ENCODE data around the gene RGS7. TPM values are rescaled to one million over a fixed set of nuclear protein-coding genes. Genes with fewer than 3 reads are reported as not detected.

The RGS7 gene
- total RNA-seq, 2 donors from 2014 or later = not detected

- Histone ChIP-seq H3K9me3 (no peaks in the 10 kb centered on the region), H3K4me3 (no peak overlapping the region), H3K36me3 (no peaks in the 10 kb centered on the region), H3K27ac (no peak overlapping the region), H3K27me3 (no peaks in the 10 kb centered on the region), H3K4me1 (no peaks in the 10 kb centered on the region)
- no peak for DNase-seq (ENCODE audit: low spot score)
- TF ChIP-seq CTCF (IDR thresholded peaks at IDR 0.05) = no peak
Measured at GRCh38 chr1:240854367-240854766, 502.6 kb downstream of the RGS7 start.

- Histone ChIP-seq H3K4me3 (no peak overlapping the region), H3K9me3 (no peaks in the 10 kb centered on the region), H3K36me3 (no peaks in the 10 kb centered on the region), H3K27me3 (no peaks in the 10 kb centered on the region), H3K27ac (no peak overlapping the region), H3K4me1 (no peaks in the 10 kb centered on the region)
- no peak for DNase-seq (ENCODE audit: low spot score)
- TF ChIP-seq CTCF (IDR thresholded peaks at IDR 0.05) = no peak
Measured at GRCh38 chr1:240847325-240847724, 509.7 kb downstream of the RGS7 start.

GRCh38 chr1:240844486-240844885 is 512.5 kb downstream of the RGS7 start:
- no peaks in the 10 kb centered on the region for H3K9me3 ChIP-seq
- H3K4me3 ChIP-seq = no peak overlapping the region
- H3K4me1 ChIP-seq = no peaks in the 10 kb centered on the region
- no peaks in the 10 kb centered on the region for H3K27me3 ChIP-seq
- no peaks in the 10 kb centered on the region for H3K36me3 ChIP-seq
- DNase-seq (ENCODE audit: low spot score) = no peak
- no peak overlapping the region for H3K27ac ChIP-seq
- TF ChIP-seq CTCF (IDR thresholded peaks at IDR 0.05) = no peak

- Histone ChIP-seq H3K4me1 (no peaks in the 10 kb centered on the region), H3K27ac (no peak overlapping the region), H3K36me3 (no peaks in the 10 kb centered on the region), H3K27me3 (no peaks in the 10 kb centered on the region), H3K9me3 (no peaks in the 10 kb centered on the region), H3K4me3 (no peak overlapping the region)
- no peak for TF ChIP-seq CTCF (IDR thresholded peaks at IDR 0.05)
- no peak for DNase-seq (ENCODE audit: low spot score)
Measured at GRCh38 chr1:240843798-240844197, 513.2 kb downstream of the RGS7 start.

GRCh38 chr1:240836271-240836670 is 520.7 kb downstream of the RGS7 start:
- Histone ChIP-seq H3K36me3 (no peaks in the 10 kb centered on the region), H3K4me3 (no peak overlapping the region), H3K9me3 (no peaks in the 10 kb centered on the region), H3K27ac (no peak overlapping the region), H3K27me3 (no peaks in the 10 kb centered on the region), H3K4me1 (no peaks in the 10 kb centered on the region)
- no peak for DNase-seq (ENCODE audit: low spot score)
- no peak for TF ChIP-seq CTCF (IDR thresholded peaks at IDR 0.05)

- no peaks in the 10 kb centered on the region for H3K9me3 ChIP-seq
- no peak for DNase-seq (ENCODE audit: low spot score)
- no peaks in the 10 kb centered on the region for H3K27me3 ChIP-seq
- no peak overlapping the region for H3K4me3 ChIP-seq
- no peak overlapping the region for H3K27ac ChIP-seq
- no peaks in the 10 kb centered on the region for H3K36me3 ChIP-seq
- no peaks in the 10 kb centered on the region for H3K4me1 ChIP-seq
- no peak for TF ChIP-seq CTCF (IDR thresholded peaks at IDR 0.05)
Measured at GRCh38 chr1:240835291-240835690, 521.7 kb downstream of the RGS7 start.

All from right atrium auricular region (tissue), 2 donors.